DOHH2 (cell line): ENCODE measurements around the gene TAAR2.

Experiments
- CTCF ChIP-seq: fragments of 200-600 bp; sonication (generic); IDR thresholded peaks from one replicate; pipeline ENCODE4 v1.5.1; 2014; ENCODE audit warnings: antibody characterized with exemption, mild to moderate bottlenecking, low read depth, low read length; ENCODE audit not compliant: poor library complexity, severe bottlenecking
- EZH2phosphoT487 ChIP-seq: fragments of 200-600 bp; sonication (generic); IDR thresholded peaks from 2 replicates; pipeline ENCODE4 v1.6.1; 2017; ENCODE audit warnings: borderline replicate concordance, mild to moderate bottlenecking, antibody characterized with exemption, low read length, moderate library complexity, mixed read lengths

DNA sequence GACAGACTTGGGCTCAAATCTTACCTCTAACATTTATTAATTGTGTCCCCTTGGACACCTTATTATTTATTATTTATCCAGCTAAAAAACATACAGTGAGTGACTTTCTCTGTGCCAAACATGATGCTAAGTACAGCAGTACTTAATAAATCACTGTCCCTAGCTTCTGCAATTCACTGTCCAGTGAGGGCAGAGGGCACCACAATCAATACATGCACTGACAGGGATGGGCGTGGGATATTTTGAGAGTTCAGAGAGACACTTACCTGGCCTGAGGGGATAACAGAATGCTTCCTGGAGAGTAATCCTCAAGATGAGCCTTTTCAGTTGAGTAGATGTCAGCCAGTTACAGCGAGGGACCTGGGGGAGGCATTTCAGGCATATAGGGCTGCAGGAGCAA, 9.3 kb upstream of the TAAR2 start:
- no peak for TF ChIP-seq CTCF
- no peak for TF ChIP-seq EZH2phosphoT487
